BJ (cell line): ENCODE measurements around the gene KRTAP5-3. TPM values are rescaled to one million over a fixed set of nuclear protein-coding genes. Genes with fewer than 3 reads are reported as not detected.
"Not testable (repeated sequence)": the region's sequence is repeated elsewhere in the genome, so short reads cannot be mapped to it uniquely, and the experiment has no call there.

Source experiments
- CTCF ChIA-PET: fragments of 350-600 bp; formaldehyde crosslinking; extraction: SDS; loops from one replicate; lab custom pipeline; 2021; ENCODE audit warnings: antibody characterized with exemption, inconsistent platforms; lab: Yijun Ruan, JAX
- POLR2A ChIA-PET: fragments of 300-600 bp; sonication (Branson Sonifier 250); formaldehyde crosslinking; extraction: SDS; loops from one replicate; lab custom pipeline; 2021; ENCODE audit warnings: antibody characterized with exemption; lab: Charles Lee
- DNase-seq: peaks from one replicate; pipeline ENCODE4 v3.0.0-alpha.2; 2011; ENCODE audit warnings: low read depth
- H3K27me3 ChIP-seq: 2 replicates; pipeline ENCODE4 v1.6.0; 2011; ENCODE audit warnings: low read length; ENCODE audit not compliant: control insufficient read depth, insufficient read depth
- H3K36me3 ChIP-seq: 2 replicates; pipeline ENCODE4 v1.5.1; 2011; ENCODE audit warnings: low read length; ENCODE audit not compliant: control insufficient read depth, insufficient read depth
- H3K4me3 ChIP-seq: 2 replicates; pipeline ENCODE4 v1.5.1; 2011; ENCODE audit warnings: low read depth, mild to moderate bottlenecking, control low read depth, low read length
- polyA plus RNA-seq: library from polyadenylated mRNA; depleted of rRNA; stranded (reverse); fragments of >200 nt; gene quantifications from 2 replicates; pipeline ENCODE4 v1.2.3, GENCODE V29; 2011
- TF ChIP-seq, protein P1 (sequence below): IDR thresholded peaks from 2 replicates; pipeline ENCODE4 v1.5.1; 2011; ENCODE audit warnings: low read depth, mild to moderate bottlenecking, control low read depth, inconsistent platforms, low read length, moderate library complexity; ENCODE audit not compliant: insufficient read depth

Gene KRTAP5-3
- polyA plus RNA-seq, 1 experiment = not detected

DNA sequence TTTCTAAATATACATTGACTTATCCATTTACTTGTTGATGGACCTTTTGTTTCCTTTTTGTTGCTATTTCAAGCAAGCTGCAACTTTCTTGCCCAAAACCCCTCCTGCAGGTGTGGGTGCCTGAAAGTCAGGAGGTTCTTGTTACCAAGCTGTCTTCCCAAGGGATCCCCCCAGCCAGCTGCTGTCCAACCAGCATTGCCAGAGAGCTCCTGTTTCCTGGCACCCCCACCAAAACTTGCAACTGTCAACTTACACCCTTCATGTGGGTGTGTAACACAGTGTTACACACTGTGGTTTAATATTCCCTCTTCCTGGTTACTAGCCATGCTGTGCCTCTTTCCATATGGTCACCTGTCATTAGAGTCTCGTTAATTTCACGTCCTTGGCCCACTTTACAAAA is 21.6 kb downstream of the KRTAP5-3 start:
- Histone ChIP-seq H3K27me3 (peaks cover 8% of the 10 kb centered on the region), H3K36me3 (no peaks in the 10 kb centered on the region), H3K4me3 (no peak overlapping the region)
- DNase-seq = no peak
- POLR2A ChIA-PET = no interaction called here
- TF ChIP-seq, protein P1, sequence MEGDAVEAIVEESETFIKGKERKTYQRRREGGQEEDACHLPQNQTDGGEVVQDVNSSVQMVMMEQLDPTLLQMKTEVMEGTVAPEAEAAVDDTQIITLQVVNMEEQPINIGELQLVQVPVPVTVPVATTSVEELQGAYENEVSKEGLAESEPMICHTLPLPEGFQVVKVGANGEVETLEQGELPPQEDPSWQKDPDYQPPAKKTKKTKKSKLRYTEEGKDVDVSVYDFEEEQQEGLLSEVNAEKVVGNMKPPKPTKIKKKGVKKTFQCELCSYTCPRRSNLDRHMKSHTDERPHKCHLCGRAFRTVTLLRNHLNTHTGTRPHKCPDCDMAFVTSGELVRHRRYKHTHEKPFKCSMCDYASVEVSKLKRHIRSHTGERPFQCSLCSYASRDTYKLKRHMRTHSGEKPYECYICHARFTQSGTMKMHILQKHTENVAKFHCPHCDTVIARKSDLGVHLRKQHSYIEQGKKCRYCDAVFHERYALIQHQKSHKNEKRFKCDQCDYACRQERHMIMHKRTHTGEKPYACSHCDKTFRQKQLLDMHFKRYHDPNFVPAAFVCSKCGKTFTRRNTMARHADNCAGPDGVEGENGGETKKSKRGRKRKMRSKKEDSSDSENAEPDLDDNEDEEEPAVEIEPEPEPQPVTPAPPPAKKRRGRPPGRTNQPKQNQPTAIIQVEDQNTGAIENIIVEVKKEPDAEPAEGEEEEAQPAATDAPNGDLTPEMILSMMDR = no peak
- CTCF ChIA-PET = interaction anchor here (0.8 to 1.0 kb wide), 3 partner anchors 9 to 41 kb away, joined by 3 read pairs; no protein-coding TSS in a partner anchor

DNA sequence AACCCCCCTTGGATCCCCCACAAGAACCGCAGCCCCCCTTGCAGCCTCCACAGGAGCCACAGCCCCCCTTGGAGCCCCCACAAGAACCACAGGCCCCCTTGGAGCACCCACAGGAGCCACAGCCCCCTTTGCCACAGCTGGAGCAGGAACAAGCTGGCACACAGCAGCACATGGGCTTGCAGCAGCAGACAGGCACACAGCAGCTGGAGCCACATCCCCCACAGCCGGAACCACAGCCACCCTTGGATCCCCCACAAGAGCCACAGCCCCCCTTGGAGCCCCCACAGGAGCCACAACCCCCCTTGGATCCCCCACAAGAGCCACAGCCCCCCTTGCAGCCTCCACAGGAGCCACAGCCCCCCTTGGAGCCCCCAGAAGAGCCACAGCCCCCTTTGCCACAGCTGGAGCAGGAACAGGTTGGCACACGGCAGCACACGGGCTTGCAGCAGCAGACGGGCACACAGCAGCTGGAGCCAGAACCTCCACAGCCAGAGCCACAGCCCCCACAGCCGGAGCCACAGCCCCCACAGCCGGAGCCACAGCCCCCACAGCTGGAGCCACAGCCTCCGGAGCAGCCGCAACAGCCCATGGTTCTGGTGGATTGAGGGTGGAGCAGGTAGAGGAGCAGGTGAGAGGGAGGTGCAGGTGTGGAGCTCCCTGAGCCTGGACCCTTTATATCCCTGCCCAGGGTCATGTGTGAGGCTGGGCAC is 23.4 kb downstream of the KRTAP5-3 start, which contains the start of gene KRTAP5-1:
KRTAP5-1 (minus strand) TSS at position 623 of the 710 bp plus-strand sequence; CDS start at position 589, 34 bp downstream.
- H3K27me3 ChIP-seq, DNase-seq, H3K4me3 ChIP-seq, H3K36me3 ChIP-seq: not testable (repeated sequence)
- POLR2A ChIA-PET = interaction anchor here (0.9 kb wide), 1 partner anchor 11 kb away, joined by 3 read pairs; no protein-coding TSS in a partner anchor
- CTCF ChIA-PET = interaction anchor here (0.7 to 2.4 kb wide), 2 partner anchors 10 to 11 kb away, joined by 3 to 6 read pairs; no protein-coding TSS in a partner anchor

DNA sequence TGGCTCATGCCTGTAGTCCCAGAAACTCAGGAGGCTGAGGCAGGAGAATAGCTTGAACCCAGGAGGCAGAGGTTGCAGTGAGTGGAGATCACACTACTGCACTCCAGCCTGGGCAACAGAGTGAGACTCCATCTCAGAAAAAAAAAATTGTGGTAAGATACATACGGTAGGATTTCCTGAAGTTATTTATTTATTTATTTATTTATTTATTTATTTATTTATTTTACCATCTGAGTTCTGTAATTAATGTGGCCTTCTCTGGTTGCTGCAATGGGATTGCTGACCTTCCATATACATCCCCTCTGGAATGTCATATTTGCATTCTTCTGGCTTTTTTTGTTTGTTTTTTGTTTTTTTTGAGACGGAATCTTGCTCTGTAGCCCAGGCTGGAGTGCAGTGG is 25.4 kb downstream of the KRTAP5-3 start:
- H3K27me3 ChIP-seq, H3K4me3 ChIP-seq, DNase-seq, H3K36me3 ChIP-seq, POLR2A ChIA-PET: not testable (repeated sequence)
- CTCF ChIA-PET = interaction anchor here (0.8 to 1.9 kb wide), 4 partner anchors 8 to 16 kb away, joined by 3 to 10 read pairs (median 3); no protein-coding TSS in a partner anchor

DNA sequence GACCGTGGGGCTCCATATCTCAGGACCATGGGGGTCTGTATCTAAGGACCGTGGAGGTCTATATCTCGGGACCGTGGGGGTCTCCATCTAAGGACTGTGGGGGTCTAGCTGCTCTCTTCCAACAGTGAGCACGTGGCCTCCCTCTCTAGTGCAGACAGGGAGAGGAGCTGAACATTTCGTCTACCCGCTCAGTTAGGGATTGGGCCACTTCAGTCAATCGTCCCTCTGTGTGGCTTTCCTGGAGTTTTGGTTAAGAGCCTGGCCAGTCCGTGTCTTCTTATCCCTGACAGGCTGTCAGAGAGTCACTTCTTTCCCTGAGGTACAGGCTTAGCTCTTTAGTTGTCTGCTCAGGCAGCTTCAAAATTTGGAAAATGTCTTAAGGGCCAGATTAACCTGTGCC is 26.3 kb downstream of the KRTAP5-3 start:
- Histone ChIP-seq H3K36me3 (no peaks in the 10 kb centered on the region), H3K27me3 (peaks cover 5% of the 10 kb centered on the region), H3K4me3 (no peak overlapping the region)
- CTCF ChIA-PET = interaction anchor here (1.2 to 1.9 kb wide), 2 partner anchors 12 to 35 kb away, joined by 7 to 10 read pairs; no protein-coding TSS in a partner anchor
- DNase-seq = no peak
- POLR2A ChIA-PET = no interaction called here
- TF ChIP-seq, protein P1 = no peak

DNA sequence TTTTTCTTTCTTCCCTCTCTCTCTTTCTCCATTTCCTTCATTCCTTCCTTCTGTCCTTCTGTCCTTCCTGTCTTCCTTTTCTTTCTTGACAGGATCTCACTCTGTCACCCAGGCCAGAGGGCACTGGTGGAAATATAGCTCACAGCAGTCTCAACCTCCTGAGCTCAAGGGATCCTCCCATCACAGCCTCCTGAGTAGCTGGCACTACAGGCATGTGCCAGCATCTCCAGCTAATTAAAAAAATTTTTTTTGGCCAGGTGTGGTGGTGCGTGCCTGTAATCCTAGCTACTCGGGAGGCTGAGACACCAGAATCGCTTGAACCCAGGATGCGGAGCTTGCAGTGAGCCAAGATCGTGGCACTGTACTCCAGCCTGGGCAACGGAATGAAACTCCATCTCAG is 31.4 kb downstream of the KRTAP5-3 start:
- POLR2A ChIA-PET = no interaction called here
- Histone ChIP-seq H3K4me3 (no peak overlapping the region), H3K36me3 (no peaks in the 10 kb centered on the region), H3K27me3 (peaks cover 4% of the 10 kb centered on the region)
- CTCF ChIA-PET = interaction anchor here (4.2 to 12.4 kb wide), 3 partner anchors 18 to 31 kb away, joined by 22 to 301 read pairs (median 62); no protein-coding TSS in a partner anchor
- no peak for DNase-seq
- TF ChIP-seq, protein P1 = no peak

DNA sequence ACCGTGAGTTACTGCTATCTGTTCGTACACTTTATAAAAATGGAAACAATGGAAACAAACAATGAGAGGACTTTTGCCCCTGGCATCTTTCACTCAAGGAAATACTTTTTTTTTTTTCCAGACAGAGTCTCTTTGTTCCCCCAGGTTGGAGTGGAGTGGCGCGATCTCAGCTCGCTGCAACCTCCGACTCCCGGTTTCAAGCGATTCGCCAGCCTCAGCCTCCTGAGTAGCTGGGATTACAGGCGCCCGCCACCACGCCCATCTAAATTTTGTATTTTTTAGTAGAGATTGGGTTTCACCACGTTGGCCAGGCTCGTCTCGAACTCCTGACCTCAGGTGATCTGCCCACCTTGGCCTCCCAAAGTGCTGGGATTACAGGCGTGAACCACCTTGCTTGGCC is 32.5 kb downstream of the KRTAP5-3 start:
- CTCF ChIA-PET = interaction anchor here (1.1 to 12.4 kb wide), 11 partner anchors 11 to 395 kb away, joined by 3 to 301 read pairs (median 14); partner anchors contain the start of genes KRTAP5-2 and KRTAP5-5
- POLR2A ChIA-PET = not testable (repeated sequence)

More for the DNA sequence above, 32.5 kb downstream of the KRTAP5-3 start:
- H3K36me3 ChIP-seq, DNase-seq, H3K27me3 ChIP-seq, H3K4me3 ChIP-seq: not testable (repeated sequence)
